Pancreas (tissue), 10 donors: ENCODE data around the gene FDPS. TPM values are rescaled to one million over a fixed set of nuclear protein-coding genes. Genes with fewer than 3 reads are reported as not detected.

ENCODE experiments used
- ATAC-seq, 4 donors: fragments of 200-7000 bp; cut with Tn5 transposase; one replicate each; pipeline versions ENCODE4 v1.8.0 to v1.9.1; 2020; ENCODE audit warnings: mild to moderate bottlenecking in 4 of 4, moderate library complexity in 4 of 4
- DNase-seq, 6 donors: peaks; one replicate each; pipeline ENCODE4 v3.0.0-alpha.2; 2020
- FAIRE-seq: peaks from 2 replicates; lab custom pipeline; 2012; peaks lifted over from hg19 to GRCh38; lab: Jason Lieb, UNC
- H3K27ac ChIP-seq, 4 donors: fragments of 200-600 bp; sonication (generic); 1 replicate in 3 of 4; 2 replicates in 1 of 4; pipeline versions ENCODE4 v1.5.0 to v1.8.0; 2020
- H3K27me3 ChIP-seq, 4 donors: fragments of 200-600 bp; one replicate each; pipeline ENCODE4 v1.8.0; 2021
- H3K36me3 ChIP-seq, 3 donors: fragments of 200-600 bp; sonication (generic) in 1 of 3; one replicate each; pipeline versions ENCODE4 v1.5.0 to v1.8.0; 2020 to 2021
- H3K4me1 ChIP-seq, 3 donors: fragments of 200-600 bp; one replicate each; pipeline ENCODE4 v1.8.0; 2021
- H3K4me3 ChIP-seq, 4 donors: fragments of 200-600 bp; sonication (generic) in 2 of 4; one replicate each; pipeline versions ENCODE4 v1.5.0 to v1.8.0; 2020 to 2021
- H3K9me3 ChIP-seq, 4 donors: fragments of 200-600 bp; one replicate each; pipeline ENCODE4 v1.8.0; 2021
- CTCF ChIP-seq, 4 donors: fragments of 200-600 bp; sonication (generic) in 3 of 4; IDR thresholded peaks; one replicate each; pipeline versions ENCODE4 v1.5.0 to v1.8.0; 2021; ENCODE audit warnings: antibody characterized with exemption in 4 of 4
- WGBS, 2 donors: extraction: QIAGEN DNeasy Blood & Tissue Kit; methylation state at CpG; one replicate each; pipeline ENCODE4 v1.1.7; 2013; 5-methylcytosine and 5-hydroxymethylcytosine counted together
- intact Hi-C, 3 donors: fragments of 100-400 bp; cut with DNase I; formaldehyde crosslinking; loops; one replicate each; pipeline versions ENCODE4 v1.11.1 to v1.14.2; 2022
- polyA plus RNA-seq, 2 donors: library from polyadenylated mRNA; stranded (reverse); fragments of 200-250 nt; gene quantifications; one replicate each; pipeline ENCODE4 v1.2.3, GENCODE V29; 2013
- total RNA-seq, 6 donors: library from RNA; stranded (reverse); fragmentation: NEBNext Ultra II Directional in 4 of 6; extraction: Animal tissue kit (Norgen Biotek cat#: 25700) in 4 of 6; gene quantifications; one replicate each; pipeline versions ENCODE4 v1.2.1 to v1.2.4, GENCODE V29; 2021 to 2023
- donor health status: healthy with polysubstance abuse.
- donor health status: DM: no; HTN: no; CAD: no; lungs with moderate emphysema.
- donor health status: DM: no; HTN: no; CAD: no.
- donor health status: control.
- donor health status: control.
- donor health status: Bipolar disorder and iron deficiency.
- donor health status: DM: yes; HTN: yes; CAD: no.
- donor health status: DM: no; HTN: no; CAD: no.
- donor health status: DM: no; HTN: no; CAD: no.
- donor health status: DM: yes; HTN: yes; CAD: no.

Gene FDPS
- total and polyA plus RNA-seq, 8 donors: 48.7 to 151 (median 70.7) TPM

- Histone ChIP-seq H3K36me3 (no peaks in the 10 kb centered on the region), H3K27ac (no peak overlapping the region), H3K4me1 (no peaks in the 10 kb centered on the region), H3K9me3 (no peaks in the 10 kb centered on the region), H3K4me3 (no peak overlapping the region), H3K27me3 (no peaks in the 10 kb centered on the region)
- DNase-seq: no peak
- 70 to 71% methylated on average over 3 of the region's 3 CpGs for WGBS, 2 donors
- no peak for TF ChIP-seq CTCF (IDR thresholded peaks at IDR 0.05)
- intact Hi-C loops: no loop called here
- ATAC-seq: no peak
- FAIRE-seq: no peak
Measured at GRCh38 chr1:155296661-155297060, 12.0 kb upstream of the FDPS start.

DNA sequence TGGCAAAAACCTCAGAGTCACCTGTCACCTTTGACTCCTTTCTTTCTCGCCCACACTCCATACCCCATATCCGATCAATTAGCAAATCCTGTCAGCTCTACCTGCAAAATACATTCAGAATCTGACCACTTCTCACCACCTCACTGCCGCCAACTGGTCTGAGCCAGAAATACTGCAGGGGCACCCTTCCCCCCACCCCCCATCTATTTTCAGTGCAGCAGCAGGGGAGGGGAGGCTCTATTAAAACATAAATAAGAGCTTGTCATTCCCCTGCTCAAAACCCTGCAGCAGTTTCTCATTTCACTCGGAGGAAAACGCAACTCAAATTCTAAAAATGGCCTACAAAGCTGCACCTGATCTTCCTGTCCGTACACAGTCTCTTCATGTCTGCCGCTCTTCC, 11.3 kb upstream of the FDPS start:
- no peaks in the 10 kb centered on the region for H3K9me3 ChIP-seq
- H3K36me3 ChIP-seq: no peaks in the 10 kb centered on the region
- H3K4me3 ChIP-seq: no peak overlapping the region
- no peaks in the 10 kb centered on the region for H3K4me1 ChIP-seq
- H3K27ac ChIP-seq: no peak overlapping the region
- FAIRE-seq: no peak
- no peak for TF ChIP-seq CTCF (IDR thresholded peaks at IDR 0.05)
- intact Hi-C loops: no loop called here
- no peak for ATAC-seq
- 76 to 83% methylated on average over 7 of the region's 7 CpGs for WGBS, 2 donors
- no peak for DNase-seq
- no peaks in the 10 kb centered on the region for H3K27me3 ChIP-seq

DNA sequence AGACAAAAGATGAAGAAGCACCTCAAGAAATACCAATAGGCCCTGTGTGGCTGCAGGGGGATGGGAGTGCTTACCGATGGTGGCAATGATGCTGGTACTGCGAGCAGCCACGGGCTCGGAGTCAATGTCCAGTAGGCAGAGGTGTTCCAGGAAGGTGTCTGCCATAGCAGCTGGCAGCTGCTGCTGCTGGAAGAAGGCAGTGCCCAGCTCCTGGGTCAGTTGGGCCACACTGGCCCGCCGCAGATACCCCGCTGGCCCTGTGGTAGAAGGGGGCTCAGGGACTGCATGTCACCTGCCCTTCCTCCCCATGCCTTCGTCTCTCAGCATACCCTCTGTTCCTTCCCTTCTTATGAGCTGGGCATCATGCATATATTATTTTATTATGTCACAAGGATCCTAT, 8.6 kb upstream of the FDPS start:
- no peak for TF ChIP-seq CTCF (IDR thresholded peaks at IDR 0.05)
- no peak overlapping the region for H3K27ac ChIP-seq
- intact Hi-C loops: no loop called here
- ATAC-seq (no peak), FAIRE-seq (no peak), DNase-seq (no peak)
- WGBS, 2 donors: 86 to 90% methylated on average over 8 of the region's 8 CpGs
- H3K4me3 ChIP-seq: no peak overlapping the region
- no peaks in the 10 kb centered on the region for H3K9me3 ChIP-seq
- no peaks in the 10 kb centered on the region for H3K36me3 ChIP-seq
- no peaks in the 10 kb centered on the region for H3K27me3 ChIP-seq
- no peaks in the 10 kb centered on the region for H3K4me1 ChIP-seq

DNA sequence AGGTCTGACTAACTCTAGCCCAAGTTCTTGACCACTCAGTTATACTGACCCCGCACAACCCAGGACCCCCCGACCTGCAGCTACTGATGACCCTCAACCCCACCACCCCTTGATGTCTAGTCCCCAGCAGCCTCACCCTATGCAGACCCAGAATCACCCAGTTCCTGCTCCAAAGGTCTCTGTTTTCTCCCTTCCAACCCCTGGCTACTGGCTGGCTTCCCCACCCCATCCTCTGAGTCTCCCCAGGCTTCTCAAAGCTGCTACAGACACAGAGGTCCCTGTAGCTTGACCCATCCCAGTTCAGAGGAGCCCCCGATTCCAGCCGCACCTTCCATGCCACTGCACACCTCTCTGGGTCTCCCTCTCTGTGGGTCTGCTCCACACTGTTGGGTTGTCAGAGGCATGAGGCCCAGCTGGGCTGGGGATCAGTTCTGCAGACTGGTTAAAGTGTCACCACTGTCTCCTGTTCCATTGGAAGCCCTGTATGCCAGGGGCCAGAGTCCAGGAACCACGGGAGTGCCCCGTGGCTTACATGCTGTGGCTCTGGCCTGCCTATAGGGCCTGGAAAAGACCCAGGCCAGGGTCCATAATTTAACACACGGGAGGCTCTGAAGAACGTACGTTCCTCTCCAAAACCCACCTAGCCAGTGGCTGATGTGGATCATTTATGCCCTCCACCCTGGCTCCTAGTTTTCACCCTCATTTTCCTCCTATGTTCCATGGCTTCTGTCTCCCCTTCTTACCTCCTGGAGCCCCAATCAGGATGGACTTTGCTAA, 7.9 kb upstream of the FDPS start:
- H3K4me3 ChIP-seq: no peak overlapping the region
- FAIRE-seq (no peak), DNase-seq (no peak)

More for the DNA sequence above, 7.9 kb upstream of the FDPS start:
- Histone ChIP-seq H3K27ac (no peak overlapping the region), H3K27me3 (no peaks in the 10 kb centered on the region), H3K36me3 (no peaks in the 10 kb centered on the region), H3K9me3 (no peaks in the 10 kb centered on the region), H3K4me1 (no peaks in the 10 kb centered on the region)
- no peak for TF ChIP-seq CTCF (IDR thresholded peaks at IDR 0.05)
- intact Hi-C loops: no loop called here
- ATAC-seq: no peak
- WGBS, 2 donors: 68 to 82% methylated on average over 9 of the region's 9 CpGs
